Measurements from ENCODE around the gene P3H1.

P3H1 gene

GRCh38 chr1:42743317-42744147 lies 23.3 kb downstream of the P3H1 start:
- CTCF ChIA-PET: interaction anchor here (0.6 kb wide), 1 partner anchor 227 kb away, joined by 4 read pairs; no protein-coding TSS in a partner anchor
- POLR2A ChIA-PET: interaction anchor here (1.2 kb wide), 1 partner anchor 24 kb away, joined by 3 read pairs; the partner anchor contains the start of genes C1orf50 and P3H1
- TF ChIP-seq LEF1 (IDR thresholded peaks at IDR 0.05; ENCODE audit: borderline replicate concordance) (no peak), FOXK2 (IDR thresholded peaks at IDR 0.05) (no peak), L3MBTL2 (conservative IDR thresholded peaks at IDR 0.05) (no peak), ZNF384 (IDR thresholded peaks at IDR 0.05) (no peak), TARDBP (IDR thresholded peaks at IDR 0.05) (no peak), SUZ12 (IDR thresholded peaks at IDR 0.05) (no peak), SP1 (IDR thresholded peaks at IDR 0.05) (no peak)
- DNase-seq (ENCODE audit: extremely low spot score): no peak

- no peak for DNase-seq (ENCODE audit: extremely low spot score)
- POLR2A ChIA-PET: interaction anchor here (1.2 kb wide), 1 partner anchor 24 kb away, joined by 3 read pairs; the partner anchor contains the start of genes C1orf50 and P3H1
- CTCF ChIA-PET: interaction anchor here (0.6 kb wide), 1 partner anchor 226 kb away, joined by 4 read pairs; no protein-coding TSS in a partner anchor
- TF ChIP-seq PKNOX1 (IDR thresholded peaks at IDR 0.05): no peak
- no peak for TF ChIP-seq SP1 (IDR thresholded peaks at IDR 0.05)
- no peak for TF ChIP-seq FOXA1 (IDR thresholded peaks at IDR 0.05)
- no peak for TF ChIP-seq BHLHE40 (IDR thresholded peaks at IDR 0.05; ENCODE audit: borderline replicate concordance)
- TF ChIP-seq TARDBP (IDR thresholded peaks at IDR 0.05): no peak
- TF ChIP-seq ELF4 (IDR thresholded peaks at IDR 0.05): no peak
- no peak for TF ChIP-seq L3MBTL2 (conservative IDR thresholded peaks at IDR 0.05)
- no peak for TF ChIP-seq CTBP1 (IDR thresholded peaks at IDR 0.05; ENCODE audit: borderline replicate concordance)
- no peak for TF ChIP-seq HDGF (IDR thresholded peaks at IDR 0.05; ENCODE audit: borderline replicate concordance)
- no peak for TF ChIP-seq SUZ12 (IDR thresholded peaks at IDR 0.05)
- TF ChIP-seq NFRKB (IDR thresholded peaks at IDR 0.05): no peak
- no peak for TF ChIP-seq FOXM1 (IDR thresholded peaks at IDR 0.05; ENCODE audit: borderline replicate concordance)
- TF ChIP-seq LEF1 (IDR thresholded peaks at IDR 0.05; ENCODE audit: borderline replicate concordance): no peak
- no peak for TF ChIP-seq FOXK2 (IDR thresholded peaks at IDR 0.05)
- TF ChIP-seq ZNF384 (IDR thresholded peaks at IDR 0.05): no peak
- no peak for TF ChIP-seq ARNT (IDR thresholded peaks at IDR 0.05)
Measured at GRCh38 chr1:42742617-42743316, 24.1 kb downstream of the P3H1 start.

- no peak for TF ChIP-seq FOXK2 (IDR thresholded peaks at IDR 0.05)
- POLR2A ChIA-PET: no interaction called here
Measured at GRCh38 chr1:42742141-42742540, 24.7 kb downstream of the P3H1 start.

GRCh38 chr1:42741706-42742105 lies 25.1 kb downstream of the P3H1 start:
- no peak for TF ChIP-seq SP1 (IDR thresholded peaks at IDR 0.05)
- TF ChIP-seq FOXA1 (IDR thresholded peaks at IDR 0.05): no peak
- no peak for TF ChIP-seq NFRKB (IDR thresholded peaks at IDR 0.05)
- no peak for TF ChIP-seq ELF4 (IDR thresholded peaks at IDR 0.05)
- no peak for TF ChIP-seq TARDBP (IDR thresholded peaks at IDR 0.05)
- no peak for TF ChIP-seq LEF1 (IDR thresholded peaks at IDR 0.05; ENCODE audit: borderline replicate concordance)
- TF ChIP-seq ZNF384 (IDR thresholded peaks at IDR 0.05): no peak
- TF ChIP-seq ARNT (IDR thresholded peaks at IDR 0.05): no peak
- no peak for TF ChIP-seq FOXK2 (IDR thresholded peaks at IDR 0.05)
- no peak for TF ChIP-seq FOXM1 (IDR thresholded peaks at IDR 0.05; ENCODE audit: borderline replicate concordance)
- no peak for TF ChIP-seq HDGF (IDR thresholded peaks at IDR 0.05; ENCODE audit: borderline replicate concordance)
- TF ChIP-seq BHLHE40 (IDR thresholded peaks at IDR 0.05; ENCODE audit: borderline replicate concordance): no peak
- TF ChIP-seq CTBP1 (IDR thresholded peaks at IDR 0.05; ENCODE audit: borderline replicate concordance): no peak
- no peak for TF ChIP-seq L3MBTL2 (conservative IDR thresholded peaks at IDR 0.05)
- no peak for TF ChIP-seq PKNOX1 (IDR thresholded peaks at IDR 0.05)
- no peak for TF ChIP-seq SUZ12 (IDR thresholded peaks at IDR 0.05)
- ChIA-PET CTCF (interaction anchor here (0.6 to 1.0 kb wide), 2 partner anchors 11 to 121 kb away, joined by 3 to 5 read pairs; no protein-coding TSS in a partner anchor), POLR2A (no interaction called here)
- DNase-seq (ENCODE audit: extremely low spot score): no peak

More at GRCh38 chr1:42742141-42742540, 24.7 kb downstream of the P3H1 start:
- DNase-seq (ENCODE audit: extremely low spot score): no peak
- CTCF ChIA-PET: interaction anchor here (1.0 kb wide), 1 partner anchor 11 kb away, joined by 3 read pairs; no protein-coding TSS in a partner anchor

GRCh38 chr1:42740851-42741580 lies 25.8 kb downstream of the P3H1 start:
- POLR2A ChIA-PET: interaction anchor here (1.7 kb wide), 1 partner anchor 26 kb away, joined by 7 read pairs; the partner anchor contains the start of genes C1orf50 and P3H1
- CTCF ChIA-PET: interaction anchor here (0.6 to 1.0 kb wide), 3 partner anchors 10 to 120 kb away, joined by 3 to 5 read pairs (median 3); no protein-coding TSS in a partner anchor
- TF ChIP-seq SP1 (IDR thresholded peaks at IDR 0.05): no peak
- no peak for TF ChIP-seq ARNT (IDR thresholded peaks at IDR 0.05)
- TF ChIP-seq TARDBP (IDR thresholded peaks at IDR 0.05): no peak
- no peak for TF ChIP-seq HDGF (IDR thresholded peaks at IDR 0.05; ENCODE audit: borderline replicate concordance)
- no peak for TF ChIP-seq SUZ12 (IDR thresholded peaks at IDR 0.05)
- no peak for DNase-seq (ENCODE audit: extremely low spot score)

All from HEK293T (cell line).